A673 (cell line): ENCODE results near the gene SHLD2.
"Not testable (repeated sequence)": the region's sequence is repeated elsewhere in the genome, so short reads cannot be mapped to it uniquely, and the experiment has no call there.

ENCODE experiments used
- CTCF ChIP-seq: fragments of 300-800, 200-600 bp; sonication (generic); conservative IDR thresholded peaks from 2 replicates; pipeline ENCODE4 v1.5.1; 2017; ENCODE audit warnings: low read depth, mild to moderate bottlenecking, antibody characterized with exemption, low read length, moderate library complexity, mixed read lengths
- EZH2 ChIP-seq: fragments of 200-600 bp; sonication (generic); IDR thresholded peaks from 2 replicates; pipeline ENCODE4 v1.6.1; 2017; ENCODE audit warnings: borderline replicate concordance, low read depth, mild to moderate bottlenecking, mixed read lengths, antibody characterized with exemption, low read length; ENCODE audit not compliant: poor library complexity, severe bottlenecking

- not testable (repeated sequence) for TF ChIP-seq CTCF, EZH2
Measured at GRCh38 chr10:87127048-87127447, 32.0 kb downstream of the SHLD2 start.
